ENCODE measurements around the gene SYCN. TPM values are rescaled to one million over a fixed set of nuclear protein-coding genes. Genes with fewer than 3 reads are reported as not detected.
A peak's percentile ranks its signal among the peaks of the same experiment; 100 is the strongest.

SYCN gene
- total RNA-seq, 6 donors from 2014 or later: 0.83 to 1.3 TPM; not detected in 4

GRCh38 chr19:39196320-39196719 is 7.7 kb downstream of the SYCN start:
- Histone ChIP-seq H3K36me3 (no peaks in the 10 kb centered on the region), H3K27ac (no peak overlapping the region), H3K27me3 (peaks cover 0 to 26% (median 5%) of the 10 kb centered on the region in 4 donors), H3K4me1 (peaks cover 4 to 21% (median 10%) of the 10 kb centered on the region in 4 donors), H3K4me3 (no peak overlapping the region), H3K9me3 (no peaks in the 10 kb centered on the region)
- TF ChIP-seq POLR2A (IDR thresholded peaks at IDR 0.05) (no peak), CTCF (IDR thresholded peaks at IDR 0.05) (no peak), POLR2AphosphoS5 (IDR thresholded peaks at IDR 0.05) (no peak), EP300 (IDR thresholded peaks at IDR 0.05) (no peak)
- ATAC-seq (ENCODE audit: low FRiP score in 2 of 2) (no peak), DNase-seq (no peak)
- 7 to 31% methylated on average over 5 to 7 of the region's 7 CpGs for WGBS, 2 donors

- H3K9me3 ChIP-seq: no peaks in the 10 kb centered on the region
- H3K27ac ChIP-seq: no peak overlapping the region
- TF ChIP-seq POLR2AphosphoS5 (IDR thresholded peaks at IDR 0.05) (no peak), CTCF (IDR thresholded peaks at IDR 0.05) (no peak), POLR2A (IDR thresholded peaks at IDR 0.05) (no peak), EP300 (IDR thresholded peaks at IDR 0.05) (no peak)
- no peaks in the 10 kb centered on the region for H3K36me3 ChIP-seq
- peaks cover 0 to 26% (median 5%) of the 10 kb centered on the region in 4 donors for H3K27me3 ChIP-seq
- ATAC-seq (ENCODE audit: low FRiP score in 2 of 2): no peak
- WGBS, 2 donors: 27 to 31% methylated on average over 7 to 9 of the region's 9 CpGs
- H3K4me3 ChIP-seq: no peak overlapping the region
- peaks cover 4 to 21% (median 10%) of the 10 kb centered on the region in 4 donors for H3K4me1 ChIP-seq
- no peak for DNase-seq
These were observed 8.3 kb downstream of the SYCN start for GRCh38 chr19:39195755-39196154.

GRCh38 chr19:39194832-39195542 is 9.1 kb downstream of the SYCN start:
- DNase-seq (no peak), ATAC-seq (ENCODE audit: low FRiP score in 2 of 2) (no peak)
- H3K27me3 ChIP-seq: peaks cover 0 to 26% (median 5%) of the 10 kb centered on the region in 4 donors
- H3K9me3 ChIP-seq: no peaks in the 10 kb centered on the region
- H3K27ac ChIP-seq: no peak overlapping the region
- no peaks in the 10 kb centered on the region for H3K36me3 ChIP-seq
- WGBS, 2 donors: 45 to 48% methylated on average over 9 of the region's 9 CpGs
- H3K4me3 ChIP-seq: no peak overlapping the region
- TF ChIP-seq POLR2AphosphoS5 (IDR thresholded peaks at IDR 0.05) (no peak), EP300 (IDR thresholded peaks at IDR 0.05) (no peak), POLR2A (IDR thresholded peaks at IDR 0.05) (no peak), CTCF (IDR thresholded peaks at IDR 0.05) (no peak)
- H3K4me1 ChIP-seq: peaks cover 4 to 21% (median 10%) of the 10 kb centered on the region in 4 donors

GRCh38 chr19:39193803-39194202 is 10.3 kb downstream of the SYCN start:
- DNase-seq (no peak), ATAC-seq (ENCODE audit: low FRiP score in 2 of 2) (peak; percentile 28 to 48)
- H3K4me1 ChIP-seq: peaks cover 4 to 21% (median 10%) of the 10 kb centered on the region in 4 donors
- H3K36me3 ChIP-seq: no peaks in the 10 kb centered on the region
- H3K4me3 ChIP-seq: no peak overlapping the region
- no peak for TF ChIP-seq EP300 (IDR thresholded peaks at IDR 0.05)
- TF ChIP-seq POLR2AphosphoS5 (IDR thresholded peaks at IDR 0.05): no peak
- no peak for TF ChIP-seq CTCF (IDR thresholded peaks at IDR 0.05)
- no peak for TF ChIP-seq POLR2A (IDR thresholded peaks at IDR 0.05)
- H3K27ac ChIP-seq: no peak overlapping the region
- peaks cover 0 to 24% (median 5%) of the 10 kb centered on the region in 4 donors for H3K27me3 ChIP-seq
- H3K9me3 ChIP-seq: no peaks in the 10 kb centered on the region
- 34 to 36% methylated on average over 7 to 8 of the region's 8 CpGs for WGBS, 2 donors

GRCh38 chr19:39192846-39193245 is 11.2 kb downstream of the SYCN start:
- H3K27me3 ChIP-seq: peaks cover 0 to 16% (median 5%) of the 10 kb centered on the region in 4 donors
- TF ChIP-seq POLR2A (IDR thresholded peaks at IDR 0.05) (no peak), POLR2AphosphoS5 (IDR thresholded peaks at IDR 0.05) (no peak), CTCF (IDR thresholded peaks at IDR 0.05) (no peak), EP300 (IDR thresholded peaks at IDR 0.05) (no peak)
- ATAC-seq (ENCODE audit: low FRiP score in 2 of 2) (no peak), DNase-seq (no peak)
- WGBS, 2 donors: 88 to 90% methylated on average over 2 of the region's 2 CpGs
- H3K4me3 ChIP-seq: no peak overlapping the region
- H3K27ac ChIP-seq: no peak overlapping the region
- H3K4me1 ChIP-seq: peaks cover 4 to 19% (median 10%) of the 10 kb centered on the region in 4 donors
- H3K9me3 ChIP-seq: no peaks in the 10 kb centered on the region
- no peaks in the 10 kb centered on the region for H3K36me3 ChIP-seq

All from upper lobe of left lung (tissue), 6 donors.